H9 (cell line): ENCODE results near the gene ZNF586. TPM values are rescaled to one million over a fixed set of nuclear protein-coding genes. Genes with fewer than 3 reads are reported as not detected.
A peak's percentile ranks its signal among the peaks of the same experiment; 100 is the strongest.
"Not testable (repeated sequence)": the region's sequence is repeated elsewhere in the genome, so short reads cannot be mapped to it uniquely, and the experiment has no call there.

ENCODE experiments used
- DNase-seq: peaks from one replicate; pipeline ENCODE4 v3.0.0-alpha.2; 2017
- H2AFZ ChIP-seq: one replicate; pipeline ENCODE4 v1.6.1; 2013; ENCODE audit warnings: mild to moderate bottlenecking, low read length, control low read depth, moderate library complexity
- H2AK5ac ChIP-seq: 2 replicates; pipeline ENCODE4 v1.6.1; 2013; ENCODE audit warnings: low read length, control low read depth, mixed read lengths; ENCODE audit not compliant: insufficient read length
- H2BK120ac ChIP-seq: one replicate; pipeline ENCODE4 v1.6.1; 2013; ENCODE audit warnings: low read depth, mild to moderate bottlenecking, low read length, control low read depth, inconsistent platforms; ENCODE audit not compliant: poor library complexity, severe bottlenecking
- H2BK12ac ChIP-seq: 2 replicates; pipeline ENCODE4 v1.6.1; 2013; ENCODE audit warnings: low read length, control low read depth, mixed read lengths, low read depth; ENCODE audit not compliant: insufficient read length
- H2BK15ac ChIP-seq: 2 replicates; pipeline ENCODE4 v1.6.1; 2013; ENCODE audit warnings: low read depth, low read length, control low read depth
- H2BK20ac ChIP-seq: one replicate; pipeline ENCODE4 v1.6.1; 2013; ENCODE audit warnings: low read depth, mild to moderate bottlenecking, low read length, control low read depth, inconsistent platforms; ENCODE audit not compliant: poor library complexity, severe bottlenecking
- H2BK5ac ChIP-seq: 2 replicates; pipeline ENCODE4 v1.6.1; 2013; ENCODE audit warnings: low read length, control low read depth, mixed read lengths; ENCODE audit not compliant: insufficient read length
- H3K14ac ChIP-seq: 2 replicates; pipeline ENCODE4 v1.6.1; 2013; ENCODE audit warnings: low read length, control low read depth; ENCODE audit not compliant: insufficient read depth
- H3K18ac ChIP-seq: 2 replicates; pipeline ENCODE4 v1.6.1; 2013; ENCODE audit warnings: low read depth, mild to moderate bottlenecking, mixed read lengths, low read length, control low read depth; ENCODE audit not compliant: insufficient read length
- H3K23ac ChIP-seq: 2 replicates; pipeline ENCODE4 v1.6.1; 2013; ENCODE audit warnings: low read length, control low read depth, mixed read lengths, low read depth; ENCODE audit not compliant: insufficient read length
- H3K23me2 ChIP-seq: 2 replicates; pipeline ENCODE4 v1.6.1; 2013; ENCODE audit warnings: low read depth, mild to moderate bottlenecking, mixed read lengths, low read length, control low read depth; ENCODE audit not compliant: insufficient read length, poor library complexity, severe bottlenecking
- H3K27ac ChIP-seq: 2 replicates; pipeline ENCODE4 v1.5.1; 2013; ENCODE audit warnings: low read length, control low read depth, mixed read lengths, low read depth; ENCODE audit not compliant: insufficient read length
- H3K27me3 ChIP-seq: 2 replicates; pipeline ENCODE4 v1.6.1; 2013; ENCODE audit warnings: low read length, control low read depth, inconsistent platforms; ENCODE audit not compliant: insufficient read depth
- H3K4ac ChIP-seq: 2 replicates; pipeline ENCODE4 v1.6.1; 2013; ENCODE audit warnings: low read depth, mild to moderate bottlenecking, control low read depth, inconsistent platforms, low read length, moderate library complexity
- H3K4me1 ChIP-seq: 2 replicates; pipeline ENCODE4 v1.6.1; 2013; ENCODE audit warnings: low read length, control low read depth, inconsistent platforms; ENCODE audit not compliant: insufficient read depth
- H3K4me2 ChIP-seq: 2 replicates; pipeline ENCODE4 v1.6.1; 2013; ENCODE audit warnings: low read length, control low read depth, mixed read lengths; ENCODE audit not compliant: insufficient read length, insufficient read depth
- H3K56ac ChIP-seq: 2 replicates; pipeline ENCODE4 v1.6.1; 2013; ENCODE audit warnings: low read depth, mild to moderate bottlenecking, mixed read lengths, low read length, control low read depth; ENCODE audit not compliant: insufficient read length
- H3K79me1 ChIP-seq: 2 replicates; pipeline ENCODE4 v1.6.1; 2013; ENCODE audit warnings: low read depth, mild to moderate bottlenecking, moderate library complexity, low read length, control low read depth, inconsistent platforms; ENCODE audit not compliant: insufficient read depth, poor library complexity, severe bottlenecking
- H3K79me2 ChIP-seq: 2 replicates; pipeline ENCODE4 v1.6.1; 2013; ENCODE audit warnings: low read length, control low read depth, inconsistent platforms; ENCODE audit not compliant: insufficient read depth
- H3K9ac ChIP-seq: 2 replicates; pipeline ENCODE4 v1.6.1; 2013; ENCODE audit warnings: low read length, control low read depth, mixed read lengths; ENCODE audit not compliant: insufficient read length; ENCODE audit errors: extremely low read depth
- H3K9me3 ChIP-seq: one replicate; pipeline ENCODE4 v1.6.1; 2013; ENCODE audit warnings: low read depth, low read length, inconsistent platforms; ENCODE audit not compliant: control insufficient read depth
- H3T11ph ChIP-seq: one replicate; pipeline ENCODE4 v1.6.1; 2013; ENCODE audit warnings: mild to moderate bottlenecking, low read length, control low read depth, inconsistent platforms
- H4K20me1 ChIP-seq: one replicate; pipeline ENCODE4 v1.6.1; 2013; ENCODE audit not compliant: control insufficient read depth, insufficient read length, insufficient read depth
- H4K5ac ChIP-seq: 2 replicates; pipeline ENCODE4 v1.6.1; 2013; ENCODE audit warnings: low read depth, mild to moderate bottlenecking, mixed read lengths, low read length, control low read depth; ENCODE audit not compliant: insufficient read length
- H4K8ac ChIP-seq: replicated peaks from 2 replicates; pipeline ENCODE4 v1.6.1; 2013; ENCODE audit warnings: low read length, control low read depth, mixed read lengths, low read depth; ENCODE audit not compliant: insufficient read length
- H4K91ac ChIP-seq: 2 replicates; pipeline ENCODE4 v1.6.1; 2013; ENCODE audit warnings: low read depth, mild to moderate bottlenecking, moderate library complexity, mixed read lengths, low read length, control low read depth; ENCODE audit not compliant: insufficient read length
- H3K27ac Mint-ChIP-seq, 3 experiments: 2 replicates in 2 of 3; 3 replicates in 1 of 3; pipeline ENCODE4 v1.8.0; 2020 to 2021; ENCODE audit warnings: mixed read lengths in 3 of 3, mild to moderate bottlenecking in 1 of 3, moderate library complexity in 1 of 3
- H3K27me3 Mint-ChIP-seq: 2 replicates; pipeline ENCODE4 v1.8.0; 2021; ENCODE audit warnings: low read depth, mild to moderate bottlenecking, moderate library complexity, mixed read lengths
- H3K36me3 Mint-ChIP-seq, 3 experiments: 2 replicates in 2 of 3; 3 replicates in 1 of 3; pipeline ENCODE4 v1.8.0; 2020 to 2021; ENCODE audit warnings: low read depth in 3 of 3, mixed read lengths in 3 of 3; ENCODE audit not compliant: insufficient read depth in 1 of 3
- H3K4me1 Mint-ChIP-seq, 2 experiments: 2 replicates each; pipeline ENCODE4 v1.8.0; 2020; ENCODE audit warnings: mixed read lengths in 2 of 2
- H3K4me3 Mint-ChIP-seq, 2 experiments: 2 replicates in 1 of 2; 3 replicates in 1 of 2; pipeline ENCODE4 v1.8.0; 2020 to 2021; ENCODE audit warnings: mild to moderate bottlenecking in 2 of 2, mixed read lengths in 2 of 2, moderate library complexity in 1 of 2
- H3K9me3 Mint-ChIP-seq, 2 experiments: 2 replicates in 1 of 2; 3 replicates in 1 of 2; pipeline ENCODE4 v1.8.0; 2020; ENCODE audit warnings: mild to moderate bottlenecking in 2 of 2, mixed read lengths in 2 of 2, moderate library complexity in 1 of 2
- CTCF ChIP-seq: fragments of 200-600 bp; sonication (generic); conservative IDR thresholded peaks from 3 replicates; pipeline ENCODE4 v1.8.0; 2021; ENCODE audit warnings: antibody characterized with exemption, mild to moderate bottlenecking
- WGBS: extraction: QIAGEN DNeasy Blood & Tissue Kit; methylation state at CpG from one replicate; pipeline ENCODE4 v1.1.7; 2013; ENCODE audit warnings: missing lambda C conversion rate, low lambda C conversion rate, mixed read lengths; ENCODE audit not compliant: insufficient read length; ENCODE audit errors: extremely low coverage; 5-methylcytosine and 5-hydroxymethylcytosine counted together
- total RNA-seq: library from RNA; stranded (reverse); gene quantifications from 2 replicates; pipeline ENCODE4 v1.2.1, GENCODE V29; 2021

The ZNF586 gene
- total RNA-seq, 1 experiment from 2014 or later: 17.6 TPM

GRCh38 chr19:57820599-57820998, 51.1 kb downstream of the ZNF586 start:
- peak overlapping the region; percentile 96 to 98 for H3K4me3 Mint-ChIP-seq
- Histone ChIP-seq H3K18ac (no peak overlapping the region), H3K79me2 (peaks cover 36% of the 10 kb centered on the region), H3K23me2 (peaks cover 7% of the 10 kb centered on the region), H3K9me3 (no peaks in the 10 kb centered on the region), H2BK12ac (no peak overlapping the region), H4K91ac (no peak overlapping the region), H3K4me1 (no peaks in the 10 kb centered on the region; the same call in 1 of the 2 replicates), H3K14ac (no peak overlapping the region; the same call in 1 of the 2 replicates), H4K8ac (no peak overlapping the region), H3K27me3 (no peaks in the 10 kb centered on the region), H2BK20ac (no peak overlapping the region), H4K5ac (no peak overlapping the region), H3K56ac (no peak overlapping the region), H3K79me1 (peaks cover 4% of the 10 kb centered on the region), H2BK120ac (no peak overlapping the region), H3T11ph (no peak overlapping the region), H2BK15ac (no peak overlapping the region), H2AK5ac (no peak overlapping the region), H3K27ac (no peak overlapping the region), H3K4ac (no peak overlapping the region), H2AFZ (no peak overlapping the region), H4K20me1 (no peaks in the 10 kb centered on the region), H3K4me2 (peak overlapping the region; percentile 99), H2BK5ac (no peak overlapping the region), H3K23ac (no peak overlapping the region), H3K9ac (peak overlapping the region; percentile 92)
- H3K9me3 Mint-ChIP-seq: 0 out of 5 replicates have a peak, but pooled peaks cover 0 to 2% of the 10 kb centered on the region in 2 experiments
- peaks cover 5 to 50% (median 36%) of the 10 kb centered on the region in 3 experiments for H3K36me3 Mint-ChIP-seq
- peak overlapping the region in 2 of 3 experiments; percentile 98 to 99; a peak in 3 of 7 replicates for H3K27ac Mint-ChIP-seq
- no peak for DNase-seq
- no peak for TF ChIP-seq CTCF
- no peaks in the 10 kb centered on the region for H3K27me3 Mint-ChIP-seq
- WGBS: no CpG with 5 or more reads among the region's 6 CpGs
- peaks cover 44 to 45% of the 10 kb centered on the region in 2 experiments for H3K4me1 Mint-ChIP-seq

DNA sequence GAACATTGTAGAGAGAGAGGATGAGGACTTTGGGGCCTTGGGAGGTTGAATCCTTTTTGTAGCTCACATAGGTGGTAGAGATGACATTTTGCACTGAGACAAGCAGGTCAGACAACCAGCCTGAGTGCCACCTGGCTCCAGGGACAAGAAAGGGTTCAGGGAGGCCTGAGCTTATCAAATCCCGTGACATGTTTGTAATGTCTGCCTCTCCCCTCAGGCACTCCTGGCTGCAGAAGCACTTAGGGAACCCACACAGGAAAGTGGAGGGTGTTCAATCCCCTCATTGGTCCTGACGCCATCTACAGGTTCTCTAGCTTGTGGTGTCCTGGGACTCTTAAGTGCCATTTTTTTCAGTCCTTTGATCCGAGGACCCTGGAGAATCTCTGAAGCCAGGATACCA, 51.6 kb downstream of the ZNF586 start:
- Mint-ChIP-seq H3K4me1 (peaks cover 44 to 45% of the 10 kb centered on the region in 2 experiments), H3K36me3 (peaks cover 7 to 54% (median 40%) of the 10 kb centered on the region in 3 experiments), H3K4me3 (peak overlapping the region; percentile 96 to 98)
- H3K4ac ChIP-seq, H3K79me1 ChIP-seq, H2AK5ac ChIP-seq, H2BK15ac ChIP-seq, H2BK120ac ChIP-seq, H3K9ac ChIP-seq, H2BK5ac ChIP-seq, H3K9me3 ChIP-seq, H4K8ac ChIP-seq, H3K9me3 Mint-ChIP-seq, H2BK12ac ChIP-seq, H4K91ac ChIP-seq, H3T11ph ChIP-seq, DNase-seq, H3K4me1 ChIP-seq, H3K27me3 Mint-ChIP-seq, H3K14ac ChIP-seq, H2AFZ ChIP-seq, H3K23me2 ChIP-seq, H3K18ac ChIP-seq, H4K5ac ChIP-seq, H3K27me3 ChIP-seq, H3K23ac ChIP-seq, H2BK20ac ChIP-seq, H3K27ac ChIP-seq, H3K27ac Mint-ChIP-seq, H4K20me1 ChIP-seq, H3K56ac ChIP-seq: not testable (repeated sequence)
- Histone ChIP-seq H3K79me2 (peaks cover 38% of the 10 kb centered on the region), H3K4me2 (peak overlapping the region; percentile 99)
- WGBS: no CpG with 5 or more reads among the region's 3 CpGs
